Measurements from ENCODE around the gene EGFL6. TPM values are rescaled to one million over a fixed set of nuclear protein-coding genes. Genes with fewer than 3 reads are reported as not detected.

Gene EGFL6
- total RNA-seq, 2 donors from 2014 or later = not detected

DNA sequence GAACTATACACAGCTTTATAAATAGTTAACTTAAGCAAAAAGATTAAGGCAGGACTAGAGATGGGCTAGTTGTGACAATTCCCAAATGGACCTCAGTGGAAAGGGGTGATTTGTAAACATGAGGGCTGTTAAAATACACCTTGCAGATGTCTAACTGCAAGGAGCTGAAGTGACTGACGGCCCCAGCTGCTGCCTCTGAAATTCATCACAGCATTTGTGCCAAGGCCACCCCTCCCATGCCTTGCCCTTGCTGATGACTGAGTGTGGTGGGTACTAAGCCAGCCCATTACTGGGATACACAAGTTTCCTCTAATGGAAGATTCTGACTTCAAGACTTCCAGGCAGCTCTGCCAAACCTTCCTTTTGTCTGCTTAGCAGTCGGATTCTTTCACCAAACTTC is 23.7 kb upstream of the EGFL6 start:
- 90% methylated on average over 2 of the region's 2 CpGs; no CpG with 5 or more reads in 1 of the 2 experiments for WGBS, 2 experiments (ENCODE audit: insufficient coverage in 1 of 2, insufficient read length in 1 of 2)
- Mint-ChIP-seq H3K9me3 (peaks cover 56% of the 10 kb centered on the region), H3K36me3 (ENCODE audit: low read depth) (no peaks in the 10 kb centered on the region)

DNA sequence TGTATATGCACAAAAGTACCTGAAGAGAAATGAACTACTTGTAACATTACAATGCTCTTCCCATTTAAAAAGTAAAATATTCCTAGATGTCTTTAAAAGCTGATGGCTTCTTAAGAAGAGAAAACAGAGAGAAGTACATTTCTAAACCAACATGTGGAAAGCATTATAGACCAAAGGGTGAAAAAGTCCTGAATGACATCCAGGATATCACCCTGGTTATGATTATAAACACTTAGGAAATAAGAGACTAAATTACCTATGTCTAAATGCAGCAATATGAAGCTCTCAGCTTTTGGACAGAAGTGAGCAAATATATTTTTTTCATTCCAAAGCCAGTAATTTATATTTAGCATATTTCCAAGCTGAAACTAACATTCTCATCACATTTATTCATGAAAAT is 21.7 kb upstream of the EGFL6 start:
- no peaks in the 10 kb centered on the region for H3K36me3 ChIP-seq (ENCODE audit: control insufficient read depth, insufficient read depth, low read length)
- no peaks in the 10 kb centered on the region for H3K36me3 Mint-ChIP-seq (ENCODE audit: low read depth)
- H3K27ac Mint-ChIP-seq = no peak overlapping the region
- no peak overlapping the region for H3K9ac ChIP-seq (ENCODE audit: extremely low read depth, low read length, poor library complexity, severe bottlenecking)
- H3K9me3 Mint-ChIP-seq = peaks cover 52% of the 10 kb centered on the region
- H3K27me3 ChIP-seq (ENCODE audit: control insufficient read depth, insufficient read depth, low read length, poor library complexity, severe bottlenecking) = no peaks in the 10 kb centered on the region
- no peak overlapping the region for H3K4me3 ChIP-seq (ENCODE audit: low read length)
- no peaks in the 10 kb centered on the region for H3K27me3 Mint-ChIP-seq (ENCODE audit: insufficient read depth)
- no peak overlapping the region for H3K27ac ChIP-seq (ENCODE audit: low read depth, low read length)
- no peak for TF ChIP-seq CTCF (conservative IDR thresholded peaks at IDR 0.05)
- no peak for DNase-seq
- H3K4me1 ChIP-seq (ENCODE audit: control insufficient read depth, insufficient read depth, low read length) = no peaks in the 10 kb centered on the region
- H3K9me3 ChIP-seq (ENCODE audit: control insufficient read depth, low read length) = no peaks in the 10 kb centered on the region
- H3K4me1 Mint-ChIP-seq = no peaks in the 10 kb centered on the region
- H3K4me3 Mint-ChIP-seq = no peak overlapping the region

More for the DNA sequence above, 23.7 kb upstream of the EGFL6 start:
- Histone ChIP-seq H3K27ac (ENCODE audit: low read depth, low read length) (no peak overlapping the region), H3K9me3 (ENCODE audit: control insufficient read depth, low read length) (no peaks in the 10 kb centered on the region), H3K4me1 (ENCODE audit: control insufficient read depth, insufficient read depth, low read length) (no peaks in the 10 kb centered on the region), H3K4me3 (ENCODE audit: low read length) (no peak overlapping the region), H3K36me3 (ENCODE audit: control insufficient read depth, insufficient read depth, low read length) (no peaks in the 10 kb centered on the region), H3K27me3 (ENCODE audit: control insufficient read depth, insufficient read depth, low read length, poor library complexity, severe bottlenecking) (no peaks in the 10 kb centered on the region), H3K9ac (ENCODE audit: extremely low read depth, low read length, poor library complexity, severe bottlenecking) (no peak overlapping the region)
- H3K4me3 Mint-ChIP-seq = no peak overlapping the region
- H3K4me1 Mint-ChIP-seq = no peaks in the 10 kb centered on the region
- TF ChIP-seq CTCF (conservative IDR thresholded peaks at IDR 0.05) = no peak
- H3K27ac Mint-ChIP-seq = no peak overlapping the region
- H3K27me3 Mint-ChIP-seq (ENCODE audit: insufficient read depth) = no peaks in the 10 kb centered on the region
- no peak for DNase-seq

DNA sequence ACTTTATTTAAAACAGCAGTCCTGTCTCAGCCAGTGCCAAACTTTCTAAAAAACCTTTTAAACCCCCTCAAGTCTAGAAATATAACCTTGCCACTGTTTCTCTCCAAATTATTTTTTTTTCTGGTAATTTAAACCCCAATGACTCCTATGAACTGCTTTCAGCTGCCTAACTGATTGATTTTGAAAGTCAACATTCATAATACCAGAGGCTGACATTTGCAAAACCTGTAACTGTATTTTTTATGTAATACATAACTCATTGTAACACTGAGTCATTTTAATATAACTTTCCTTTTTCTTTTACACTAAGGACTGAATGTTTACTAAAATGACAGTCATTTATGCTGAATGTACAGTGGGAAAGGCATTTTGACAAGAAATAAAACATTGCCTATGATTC is 19.1 kb upstream of the EGFL6 start:
- H3K27me3 ChIP-seq (ENCODE audit: control insufficient read depth, insufficient read depth, low read length, poor library complexity, severe bottlenecking) = no peaks in the 10 kb centered on the region
- H3K4me1 ChIP-seq (ENCODE audit: control insufficient read depth, insufficient read depth, low read length) = no peaks in the 10 kb centered on the region
- H3K4me3 Mint-ChIP-seq = no peak overlapping the region
- no peaks in the 10 kb centered on the region for H3K9me3 ChIP-seq (ENCODE audit: control insufficient read depth, low read length)
- no peak overlapping the region for H3K27ac Mint-ChIP-seq
- no peak overlapping the region for H3K27ac ChIP-seq (ENCODE audit: low read depth, low read length)
- no peaks in the 10 kb centered on the region for H3K4me1 Mint-ChIP-seq
- H3K27me3 Mint-ChIP-seq (ENCODE audit: insufficient read depth) = no peaks in the 10 kb centered on the region
- H3K9ac ChIP-seq (ENCODE audit: extremely low read depth, low read length, poor library complexity, severe bottlenecking) = no peak overlapping the region
- peaks cover 55% of the 10 kb centered on the region for H3K9me3 Mint-ChIP-seq
- no peaks in the 10 kb centered on the region for H3K36me3 ChIP-seq (ENCODE audit: control insufficient read depth, insufficient read depth, low read length)
- no peaks in the 10 kb centered on the region for H3K36me3 Mint-ChIP-seq (ENCODE audit: low read depth)
- DNase-seq = no peak
- no peak overlapping the region for H3K4me3 ChIP-seq (ENCODE audit: low read length)
- no peak for TF ChIP-seq CTCF (conservative IDR thresholded peaks at IDR 0.05)

Measured in endodermal cell (in vitro differentiated cells).